Mesothelial cell of epicardium (in vitro differentiated cells): ENCODE data around the gene UNC5CL. TPM values are rescaled to one million over a fixed set of nuclear protein-coding genes. Genes with fewer than 3 reads are reported as not detected.

Source experiments
- DNase-seq, 2 experiments: peaks; one replicate each; pipeline ENCODE4 v3.0.0; 2021; ENCODE audit warnings: low spot score in 2 of 2; ENCODE audit not compliant: unreplicated experiment in 2 of 2
- H3K27ac Mint-ChIP-seq: 2 replicates; pipeline ENCODE4 v1.8.0; 2021; ENCODE audit warnings: mixed read lengths
- H3K27me3 Mint-ChIP-seq: 2 replicates; pipeline ENCODE4 v1.8.0; 2021; ENCODE audit warnings: low read depth, mixed read lengths
- H3K36me3 Mint-ChIP-seq: 2 replicates; pipeline ENCODE4 v1.8.0; 2021; ENCODE audit warnings: mixed read lengths
- H3K4me1 Mint-ChIP-seq: 2 replicates; pipeline ENCODE4 v1.8.0; 2021; ENCODE audit warnings: mixed read lengths
- H3K4me3 Mint-ChIP-seq: 2 replicates; pipeline ENCODE4 v1.8.0; 2021; ENCODE audit warnings: mild to moderate bottlenecking, moderate library complexity, mixed read lengths
- H3K9me3 Mint-ChIP-seq: 2 replicates; pipeline ENCODE4 v1.8.0; 2021; ENCODE audit warnings: mixed read lengths
- CTCF ChIP-seq: fragments of 200-600 bp; sonication (generic); IDR thresholded peaks from one replicate; pipeline ENCODE4 v1.5.0; 2021; ENCODE audit warnings: antibody characterized with exemption; ENCODE audit not compliant: unreplicated experiment
- total RNA-seq: library from RNA; stranded (reverse); gene quantifications from 3 replicates; pipeline ENCODE4 v1.2.1, GENCODE V29; 2021

Gene UNC5CL, protein sequence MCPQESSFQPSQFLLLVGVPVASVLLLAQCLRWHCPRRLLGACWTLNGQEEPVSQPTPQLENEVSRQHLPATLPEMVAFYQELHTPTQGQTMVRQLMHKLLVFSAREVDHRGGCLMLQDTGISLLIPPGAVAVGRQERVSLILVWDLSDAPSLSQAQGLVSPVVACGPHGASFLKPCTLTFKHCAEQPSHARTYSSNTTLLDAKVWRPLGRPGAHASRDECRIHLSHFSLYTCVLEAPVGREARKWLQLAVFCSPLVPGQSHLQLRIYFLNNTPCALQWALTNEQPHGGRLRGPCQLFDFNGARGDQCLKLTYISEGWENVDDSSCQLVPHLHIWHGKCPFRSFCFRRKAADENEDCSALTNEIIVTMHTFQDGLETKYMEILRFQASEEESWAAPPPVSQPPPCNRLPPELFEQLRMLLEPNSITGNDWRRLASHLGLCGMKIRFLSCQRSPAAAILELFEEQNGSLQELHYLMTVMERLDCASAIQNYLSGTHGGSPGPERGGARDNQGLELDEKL
- total RNA-seq = 2.0 to 2.2 TPM (median 2.1 TPM) in 3 replicates

- DNase-seq = no peak
- Mint-ChIP-seq H3K4me3 (no peak within 1 kb of the TSS), H3K27me3 (no peaks in the 10 kb centered on the region), H3K27ac (no peak within 1 kb of the TSS), H3K9me3 (no peaks in the 10 kb centered on the region), H3K36me3 (no peaks in the 10 kb centered on the region), H3K4me1 (peaks cover 6% of the 10 kb centered on the region)
- TF ChIP-seq CTCF = peak; percentile 62
Measured at GRCh38 chr6:41039060-41039998, at the start of gene UNC5CL. TSS of gene UNC5CL (minus strand) at chr6:41039221. CDS start at chr6:41035074, 4,147 bp downstream.

- no peaks in the 10 kb centered on the region for H3K27me3 Mint-ChIP-seq
- H3K4me3 Mint-ChIP-seq = no peak overlapping the region
- no peaks in the 10 kb centered on the region for H3K4me1 Mint-ChIP-seq
- peaks cover 48% of the 10 kb centered on the region for H3K36me3 Mint-ChIP-seq
- no peaks in the 10 kb centered on the region for H3K9me3 Mint-ChIP-seq
- DNase-seq = no peak
- H3K27ac Mint-ChIP-seq = peak overlapping the region; percentile 12
- TF ChIP-seq CTCF = no peak
Measured at GRCh38 chr6:41088451-41088850, 49.4 kb upstream of the UNC5CL start.

DNA sequence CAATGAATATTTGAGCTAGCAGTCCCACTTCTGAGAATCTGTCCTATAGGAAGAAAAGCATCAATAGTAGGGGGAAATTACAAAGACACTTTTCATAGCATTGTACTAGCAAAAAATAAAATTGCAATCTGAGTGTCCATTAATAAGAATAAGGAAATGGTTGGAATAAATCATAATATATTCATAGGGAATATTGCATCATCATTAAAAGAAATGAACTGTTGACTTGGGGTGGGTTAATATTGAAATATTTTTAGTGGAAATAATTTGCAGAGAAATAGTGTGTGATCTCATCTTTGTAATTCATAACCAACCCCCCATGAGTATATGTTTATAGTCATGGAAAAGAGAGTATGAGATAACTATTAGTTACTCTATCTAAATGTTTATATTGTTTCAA, 46.2 kb upstream of the UNC5CL start:
- Mint-ChIP-seq H3K9me3 (no peaks in the 10 kb centered on the region), H3K27me3 (no peaks in the 10 kb centered on the region), H3K4me3 (no peak overlapping the region), H3K4me1 (no peaks in the 10 kb centered on the region), H3K27ac (no peak overlapping the region), H3K36me3 (peaks cover 52% of the 10 kb centered on the region)
- TF ChIP-seq CTCF = no peak
- DNase-seq = no peak

GRCh38 chr6:41083072-41083471, 44.1 kb upstream of the UNC5CL start:
- Mint-ChIP-seq H3K4me1 (peaks cover 4% of the 10 kb centered on the region), H3K9me3 (no peaks in the 10 kb centered on the region), H3K4me3 (no peak overlapping the region), H3K36me3 (peaks cover 54% of the 10 kb centered on the region), H3K27me3 (no peaks in the 10 kb centered on the region), H3K27ac (no peak overlapping the region)
- DNase-seq = no peak
- no peak for TF ChIP-seq CTCF

DNA sequence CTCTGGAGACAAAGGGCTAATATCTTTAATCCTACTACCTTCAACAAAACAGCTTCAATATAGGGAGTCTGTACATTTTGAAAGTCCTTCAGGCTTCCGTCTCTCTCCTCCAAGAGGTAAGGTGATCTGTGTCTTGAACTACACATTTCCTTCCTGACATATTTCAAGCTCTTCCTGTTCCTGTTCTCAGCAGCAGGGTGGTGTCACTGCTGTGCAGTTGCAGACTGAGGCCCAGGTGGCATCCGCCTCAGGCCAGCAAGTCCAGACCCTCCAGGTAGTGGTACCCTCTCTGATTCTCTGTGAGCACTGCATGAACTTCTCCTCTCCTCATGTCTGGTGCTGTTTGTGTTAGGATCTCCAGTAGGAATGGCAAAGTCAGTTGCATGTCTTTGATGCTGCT, 41.6 kb upstream of the UNC5CL start:
- no peak overlapping the region for H3K4me3 Mint-ChIP-seq

More for the DNA sequence above, 41.6 kb upstream of the UNC5CL start:
- Mint-ChIP-seq H3K4me1 (peaks cover 22% of the 10 kb centered on the region), H3K36me3 (peaks cover 43% of the 10 kb centered on the region), H3K9me3 (no peaks in the 10 kb centered on the region), H3K27ac (no peak overlapping the region), H3K27me3 (no peaks in the 10 kb centered on the region)
- no peak for DNase-seq
- TF ChIP-seq CTCF = no peak
